Inferior parietal cortex (tissue), 1 donor: ENCODE data around the gene ZGPAT.

Source experiments
- DNase-seq: peaks from one replicate; pipeline ENCODE4 v3.0.0-alpha.2; 2016; ENCODE audit errors: extremely low spot score

ZGPAT gene

DNA sequence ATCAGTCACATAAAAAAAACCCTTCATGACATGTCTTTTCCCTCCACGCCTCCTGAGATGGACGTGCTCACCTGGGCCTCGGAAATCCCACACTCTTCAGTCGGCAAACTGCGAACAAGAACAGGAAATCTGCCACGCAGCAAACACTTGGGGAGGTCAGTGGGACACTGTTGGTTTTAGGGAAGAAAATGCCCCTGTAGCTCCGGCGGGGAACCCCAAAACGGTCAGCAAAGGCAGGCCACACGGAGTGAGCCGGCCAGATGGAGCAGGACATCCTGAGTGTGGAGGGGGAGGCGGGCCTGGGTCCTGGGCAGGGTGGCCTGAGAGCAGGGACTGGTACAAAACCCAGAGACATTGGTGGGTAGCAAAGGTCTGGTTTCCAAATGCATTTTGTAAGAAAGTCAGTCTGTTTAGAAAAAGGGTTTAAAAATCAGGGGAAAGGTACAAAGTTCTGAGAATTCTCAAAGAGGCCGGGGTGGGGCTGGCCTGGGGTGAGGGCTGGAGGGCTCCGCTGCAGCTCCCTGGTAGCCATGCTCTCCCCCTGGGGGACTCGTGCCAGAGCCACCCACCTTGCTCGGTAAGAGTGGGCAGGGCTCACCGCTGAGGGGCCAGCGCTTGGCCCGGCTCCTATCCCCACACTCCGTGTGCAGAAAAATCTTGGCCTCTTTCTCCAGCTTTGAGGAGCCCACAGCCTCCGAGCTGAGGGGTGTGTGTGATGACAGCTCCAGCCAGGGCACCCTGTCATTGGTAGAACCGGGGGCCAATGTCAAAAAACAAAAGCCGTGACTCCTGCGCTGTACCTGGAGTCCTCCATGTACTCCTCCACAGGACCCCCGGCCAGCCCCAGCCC, 37.0 kb downstream of the ZGPAT start:
- no peak for DNase-seq

DNA sequence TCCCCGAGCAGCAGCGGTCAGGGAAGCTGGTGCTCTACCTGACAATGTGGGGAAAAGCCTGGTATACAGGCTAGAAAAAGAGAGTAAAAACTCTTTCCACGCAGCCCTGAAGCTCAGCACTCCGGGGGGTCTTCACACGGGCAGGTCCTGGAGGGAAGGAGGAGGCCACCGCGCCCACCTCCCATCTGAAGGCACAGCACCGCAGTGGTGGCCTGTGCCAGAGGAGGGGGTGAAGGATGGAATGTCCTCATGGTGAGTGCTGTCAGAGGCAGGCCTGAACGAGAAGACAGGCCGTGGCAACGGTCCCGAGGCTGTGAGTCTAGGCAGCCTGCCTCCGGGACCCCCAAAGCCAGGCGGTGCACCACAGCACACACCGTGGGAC, 37.6 kb downstream of the ZGPAT start:
- DNase-seq: no peak

DNA sequence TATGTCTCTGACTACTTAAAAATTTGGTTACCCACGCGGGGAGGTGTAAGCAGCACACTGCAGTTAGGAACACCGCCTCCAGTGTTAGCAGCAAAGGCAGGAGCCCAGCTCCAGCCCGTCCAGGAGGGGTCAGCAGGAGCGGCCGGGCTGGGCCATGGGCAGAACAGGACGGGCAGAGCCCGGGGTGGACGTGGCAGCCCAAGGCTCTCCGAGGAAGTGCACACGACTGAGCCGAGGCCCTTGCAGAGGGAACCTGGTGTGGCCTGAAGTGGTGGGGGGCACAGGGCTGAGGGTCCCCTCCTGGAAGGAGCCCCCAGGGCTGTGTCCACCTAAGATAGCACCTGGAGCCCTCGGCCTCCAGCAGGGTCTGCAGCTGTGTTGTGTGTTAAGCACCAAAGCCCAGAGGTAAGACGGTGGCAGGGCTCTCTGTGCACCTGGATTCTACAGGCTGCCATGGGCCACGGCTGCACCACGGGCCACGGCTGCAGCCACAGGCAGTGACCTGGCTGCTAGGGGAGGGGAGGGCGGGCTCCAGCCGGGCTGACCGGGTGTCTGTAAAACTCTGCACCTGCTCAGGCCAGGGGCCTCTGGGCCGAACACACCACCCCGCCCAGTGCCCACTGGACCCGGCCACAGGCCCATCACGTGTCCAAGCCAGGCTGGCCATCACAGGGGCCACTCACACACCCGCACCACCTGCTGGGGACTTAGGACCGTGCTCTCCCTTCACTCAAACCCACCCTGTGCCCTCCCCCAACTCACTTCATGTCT, 38.3 kb downstream of the ZGPAT start:
- DNase-seq: no peak

DNA sequence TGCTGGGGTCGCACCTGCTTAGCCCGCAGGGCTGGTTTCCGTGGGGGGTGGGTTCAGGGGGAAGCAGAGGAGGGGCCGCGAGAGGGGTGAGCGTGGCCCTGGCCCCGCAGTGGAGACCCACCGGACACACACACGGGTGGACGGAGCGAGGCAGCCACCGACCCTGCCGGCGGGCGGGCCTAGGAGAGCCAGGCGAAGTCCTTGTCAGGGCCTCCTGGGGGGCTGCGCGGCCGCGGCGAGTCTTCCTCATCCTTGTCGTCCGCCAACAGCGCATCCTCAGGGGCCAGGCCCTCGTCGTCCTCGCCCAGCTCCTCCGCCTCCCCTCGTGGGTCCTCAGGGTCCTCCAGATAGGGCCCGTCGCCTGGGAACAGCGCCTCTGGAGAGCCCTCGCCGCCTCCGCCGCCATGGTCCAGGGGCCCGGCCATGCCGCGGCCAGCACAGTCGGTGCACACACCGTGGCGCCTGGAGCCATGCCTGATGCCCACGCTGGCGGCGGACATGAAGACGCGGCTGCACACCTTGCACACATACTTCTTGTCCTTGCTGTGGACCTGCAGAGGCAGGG, 39.0 kb downstream of the ZGPAT start:
- DNase-seq: no peak

DNA sequence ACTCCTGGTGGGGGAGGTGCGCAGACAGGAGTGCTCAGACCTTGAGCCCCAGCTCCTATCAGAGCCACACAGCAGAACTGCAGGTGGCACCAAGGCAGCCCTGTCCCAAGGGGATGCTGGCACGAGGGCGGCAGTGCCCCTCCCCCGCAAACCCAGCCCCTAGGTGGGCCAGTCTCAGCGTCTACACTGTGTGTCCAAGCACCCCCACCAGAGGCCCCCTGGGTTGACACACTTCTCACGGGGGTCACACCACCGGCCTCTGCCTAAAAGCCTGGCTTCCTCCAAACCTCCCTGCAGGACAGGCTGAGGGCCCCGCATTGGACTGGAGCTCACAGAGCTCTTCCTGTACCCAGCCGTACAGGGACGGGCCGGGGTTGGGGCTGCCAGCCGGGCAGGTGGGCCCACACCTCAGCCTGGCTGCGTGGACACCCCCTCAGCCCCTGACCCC, 39.8 kb downstream of the ZGPAT start:
- DNase-seq: no peak

DNA sequence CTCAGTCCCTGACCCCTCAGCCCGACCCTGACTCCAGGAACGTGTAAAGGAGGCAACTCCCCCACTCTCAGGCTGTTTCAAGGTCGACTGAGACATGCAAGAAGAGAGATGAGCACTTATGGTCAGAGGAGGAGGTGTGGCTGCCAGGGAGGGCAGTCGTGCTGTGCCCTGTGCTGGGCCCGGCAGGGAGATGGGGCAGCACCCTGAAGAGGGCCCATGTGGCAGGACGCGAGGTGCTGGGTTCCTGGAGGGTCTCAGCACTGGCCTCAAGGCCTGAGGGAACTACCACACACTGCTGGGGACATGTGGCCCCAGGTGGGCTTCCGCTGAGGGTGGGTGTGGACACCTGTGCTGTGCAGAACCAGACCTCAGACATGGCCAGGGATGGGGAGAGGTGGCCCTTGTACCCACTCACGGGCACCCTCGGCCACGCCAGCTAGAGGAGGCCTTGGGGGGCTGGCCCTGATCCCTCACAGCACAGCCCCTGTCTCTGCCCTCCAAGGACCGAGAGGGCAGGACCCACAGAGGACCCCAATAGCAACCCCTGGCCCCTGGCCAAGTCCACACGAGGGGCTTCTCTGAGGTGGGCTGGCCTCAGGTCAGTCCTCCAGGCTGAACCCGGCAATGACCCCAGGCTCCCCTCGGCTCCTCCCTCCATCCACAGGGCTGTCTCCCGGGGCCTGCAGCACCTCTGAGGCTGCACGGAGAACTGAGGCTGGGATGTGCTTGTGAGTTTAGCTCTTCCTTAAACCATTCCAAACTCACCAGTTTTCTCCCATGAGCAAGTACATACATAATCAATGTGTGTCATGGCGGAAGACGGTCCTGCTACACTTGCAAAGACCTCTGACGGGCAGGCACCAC, 40.5 kb downstream of the ZGPAT start:
- DNase-seq: no peak

DNA sequence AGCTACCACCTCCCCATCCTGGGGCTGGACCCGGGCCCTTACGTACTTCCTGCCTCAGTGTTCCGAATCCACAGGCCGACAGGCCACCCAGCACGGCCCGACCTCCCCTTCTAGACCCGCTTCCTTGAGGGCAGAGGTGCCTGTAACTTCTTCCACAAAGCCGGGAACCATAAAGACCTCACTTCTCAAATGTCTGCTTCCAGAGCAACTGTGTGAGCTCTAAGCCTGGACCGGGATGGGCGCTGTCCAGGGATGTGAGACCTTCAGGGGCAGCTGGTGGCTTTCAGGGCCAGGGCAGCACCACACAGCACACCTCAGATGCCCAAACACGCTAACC, 41.1 kb downstream of the ZGPAT start:
- no peak for DNase-seq

DNA sequence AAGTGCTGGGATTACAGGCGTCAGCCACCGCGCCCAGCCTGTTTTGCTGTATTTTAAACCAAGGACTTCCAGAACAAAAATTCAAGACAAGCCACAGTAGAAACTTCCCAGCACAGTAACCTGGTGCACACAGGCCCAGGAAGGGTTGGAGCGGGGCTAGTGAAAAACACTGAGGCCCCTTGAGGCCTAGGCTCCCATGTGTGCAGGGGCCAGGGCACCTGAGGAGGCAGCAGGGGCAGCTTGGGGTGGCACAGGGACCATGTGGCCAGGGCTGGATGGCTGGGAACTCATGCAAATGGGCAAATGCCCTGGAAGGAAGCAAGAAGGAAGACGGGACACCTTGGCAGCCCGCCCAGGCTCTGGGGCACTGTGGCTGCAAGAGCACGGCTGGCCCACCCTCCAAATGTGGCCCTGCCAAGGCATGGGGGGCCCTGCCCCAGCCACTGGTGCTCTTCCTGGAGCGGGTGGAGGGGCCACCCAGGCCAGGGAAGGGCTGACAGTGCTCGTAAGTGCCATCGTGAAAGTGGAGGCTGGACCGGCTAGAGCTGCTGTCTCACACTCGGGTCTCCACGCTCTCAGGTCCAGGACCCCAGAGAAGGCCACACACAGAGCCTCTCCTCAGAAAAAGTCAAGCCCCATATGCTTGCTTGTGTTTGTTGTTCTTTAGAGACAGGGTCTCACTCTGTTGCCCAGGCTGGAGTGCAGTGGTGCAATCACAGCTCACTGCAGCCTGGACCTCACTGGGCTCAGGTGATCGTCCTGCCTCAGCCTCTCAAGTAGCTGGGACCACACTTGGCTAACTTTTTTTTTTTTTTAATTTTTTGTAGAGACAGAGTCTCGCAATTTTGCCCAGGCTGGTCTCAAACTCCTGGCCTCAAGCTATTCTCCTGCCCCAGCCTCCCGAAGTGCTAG, 42.0 kb downstream of the ZGPAT start:
- no peak for DNase-seq

DNA sequence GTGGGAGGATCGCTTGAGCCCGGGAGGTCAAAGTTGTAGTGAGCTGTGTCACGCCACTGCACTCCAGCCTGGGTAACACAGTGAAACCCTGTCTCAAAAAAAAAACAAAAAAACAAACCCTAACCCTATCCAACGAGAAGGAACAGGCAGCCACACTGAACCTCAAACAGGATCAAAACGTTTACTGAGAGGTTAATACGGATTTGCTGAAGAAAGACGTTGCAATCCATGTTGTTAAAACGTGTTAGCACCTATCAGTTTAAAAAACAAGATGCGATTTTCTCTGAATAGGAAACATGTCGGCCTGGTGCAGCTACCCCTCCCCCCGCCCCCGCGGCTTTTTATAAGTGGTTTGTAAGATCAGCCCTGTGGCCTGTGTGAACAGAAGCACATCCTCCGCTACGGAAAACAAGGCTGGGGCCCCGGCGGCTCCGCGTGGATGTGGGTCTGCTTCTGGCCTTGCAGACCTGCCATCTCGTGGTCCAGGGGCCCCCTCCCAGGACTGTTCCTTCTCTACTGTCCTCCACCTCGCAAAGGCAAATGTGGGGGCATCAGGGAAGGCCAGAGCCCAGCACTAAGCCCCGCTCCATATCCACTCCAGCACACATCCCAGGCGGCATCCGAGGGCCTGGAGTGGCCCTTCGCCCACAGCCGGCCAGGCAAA, 43.1 kb downstream of the ZGPAT start:
- no peak for DNase-seq

DNA sequence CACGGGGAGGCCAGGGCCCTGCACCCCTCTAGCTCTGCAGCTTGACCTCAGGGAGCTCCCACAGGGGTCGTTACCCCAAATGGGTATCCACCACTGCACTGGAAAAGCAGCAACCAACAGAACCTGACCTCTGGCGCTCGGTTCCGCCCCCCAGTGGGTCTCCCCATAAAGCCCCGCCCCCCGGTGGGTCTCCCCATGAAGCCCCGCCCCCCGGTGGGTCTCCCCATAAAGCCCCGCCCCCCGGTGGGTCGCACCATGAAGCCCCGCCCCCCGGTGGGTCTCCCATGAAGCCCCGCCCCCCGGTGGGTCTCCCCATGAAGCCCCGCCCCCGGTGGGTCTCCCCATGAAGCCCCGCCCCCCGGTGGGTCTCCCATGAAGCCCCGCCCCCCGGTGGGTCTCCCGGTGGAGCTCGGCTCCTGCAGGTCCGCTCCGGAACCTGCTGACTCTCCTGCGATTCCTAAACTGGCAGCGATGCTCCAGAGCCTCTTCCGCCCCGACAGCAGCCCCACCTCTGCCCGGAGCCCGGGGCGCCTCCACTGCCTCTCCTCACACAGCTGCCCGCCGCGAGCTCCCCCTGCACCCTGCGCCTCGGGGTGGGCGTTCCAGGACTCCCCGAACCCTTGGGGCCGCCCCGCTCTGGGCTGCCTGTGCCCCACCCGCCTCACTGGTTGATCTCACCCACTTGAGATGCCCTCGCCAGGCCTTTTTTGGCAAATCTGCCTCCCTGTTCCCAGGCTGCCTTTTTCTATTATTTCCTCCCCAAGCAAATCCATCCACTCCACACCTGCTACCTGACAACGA, 43.8 kb downstream of the ZGPAT start:
- DNase-seq: no peak

DNA sequence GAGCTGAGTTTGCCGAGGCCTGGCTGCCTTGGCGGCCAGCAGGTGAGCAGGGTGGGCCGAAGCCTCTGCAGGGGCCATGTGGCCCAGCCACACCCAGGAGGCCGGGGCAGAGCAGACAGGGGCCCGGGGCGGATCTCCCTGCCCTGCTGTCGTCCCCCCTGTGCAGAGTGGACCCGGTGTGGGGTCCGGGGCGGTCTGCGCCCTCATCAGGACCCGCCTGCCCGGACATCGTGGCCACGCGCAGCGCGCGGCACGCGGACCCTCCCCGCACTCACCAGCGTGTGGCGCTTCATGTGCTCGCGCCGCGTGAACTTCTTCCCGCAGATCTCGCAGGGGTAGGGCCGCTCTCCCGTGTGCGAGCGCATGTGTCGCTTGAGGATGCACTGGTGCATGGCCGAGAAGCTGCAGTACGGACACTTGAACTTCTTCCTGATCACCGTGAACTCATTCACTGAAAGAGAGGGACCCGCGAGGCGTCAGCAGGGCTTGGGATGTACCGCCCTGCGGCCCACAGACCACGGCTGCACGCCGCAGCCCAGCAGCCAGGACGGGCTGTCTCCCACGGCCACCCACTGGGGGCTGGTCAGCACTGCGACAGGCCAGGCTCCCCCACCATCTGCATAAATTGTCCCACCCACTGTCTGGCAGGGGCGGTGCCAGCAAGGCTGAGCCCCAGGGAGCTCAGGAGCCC, 44.7 kb downstream of the ZGPAT start:
- no peak for DNase-seq

DNA sequence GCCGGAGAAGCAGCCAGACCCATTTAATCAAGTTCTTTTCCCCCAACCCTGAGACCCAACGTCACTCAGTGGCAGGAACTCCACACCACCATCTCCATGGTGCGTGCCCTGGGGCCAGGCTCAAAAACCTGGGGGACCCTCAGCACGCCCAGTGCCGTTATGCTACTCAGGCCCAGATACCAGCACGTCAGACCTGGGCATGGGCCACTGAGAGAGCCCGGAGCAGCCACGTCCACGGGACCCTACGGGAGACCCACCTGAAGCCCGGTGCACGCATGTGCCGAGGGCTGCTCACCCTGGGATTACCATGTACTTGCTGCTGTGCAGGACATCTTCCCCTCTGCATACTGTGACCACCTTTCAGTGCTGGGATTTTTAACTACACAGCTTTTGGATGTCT, 45.5 kb downstream of the ZGPAT start:
- no peak for DNase-seq

DNA sequence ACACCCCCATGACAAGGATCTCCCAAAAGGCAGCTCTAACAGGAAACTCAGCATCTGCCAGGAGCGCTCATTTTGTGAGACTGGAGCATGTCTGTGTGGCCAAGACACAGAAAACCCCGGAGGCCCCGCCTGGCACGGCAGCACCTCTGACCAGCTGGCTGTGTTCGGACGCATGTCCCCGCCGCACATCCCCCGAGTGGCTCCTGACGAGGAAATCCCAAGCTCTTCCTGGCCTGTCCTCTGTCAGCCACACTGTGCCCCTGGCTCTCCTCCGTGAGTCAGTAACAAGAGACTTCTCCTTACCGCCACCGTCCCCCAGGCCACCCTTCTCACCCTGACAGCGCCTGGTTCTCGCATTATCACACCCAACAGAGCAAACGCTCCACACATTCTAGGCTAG, 46.2 kb downstream of the ZGPAT start:
- DNase-seq: no peak

DNA sequence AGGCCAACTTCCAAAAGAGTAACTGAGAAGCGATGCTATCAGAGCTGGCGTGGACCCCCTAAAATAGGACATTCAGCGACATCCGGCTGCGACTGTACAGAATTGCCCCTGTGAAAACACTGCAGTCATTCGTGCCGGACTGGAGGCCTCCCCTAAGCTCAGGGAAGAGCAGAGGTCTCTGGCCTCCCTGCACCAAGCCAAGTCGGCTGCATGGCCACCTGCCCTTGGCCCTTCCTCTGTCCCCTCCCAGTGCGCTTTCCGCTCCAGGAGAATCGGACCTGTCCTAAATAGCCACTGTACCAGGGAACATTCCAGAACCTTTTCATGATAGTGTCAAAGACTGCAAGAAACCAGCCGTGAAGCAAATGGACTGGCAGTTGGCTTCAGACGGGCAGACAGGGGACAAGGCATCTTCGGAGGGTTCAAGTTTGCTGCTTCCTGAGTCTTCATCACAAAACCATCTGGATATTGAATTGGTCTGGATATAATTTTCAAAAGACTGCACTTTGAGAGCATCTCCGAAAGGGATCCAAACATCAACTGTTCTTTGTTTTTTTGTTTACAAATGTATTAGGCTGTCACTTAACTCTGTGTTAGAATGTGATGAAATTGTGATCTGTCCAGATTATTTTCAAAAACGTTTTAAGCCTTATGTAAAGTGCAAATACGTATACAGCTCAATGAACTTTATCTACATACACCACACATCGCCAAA, 48.3 kb downstream of the ZGPAT start:
- DNase-seq: no peak

DNA sequence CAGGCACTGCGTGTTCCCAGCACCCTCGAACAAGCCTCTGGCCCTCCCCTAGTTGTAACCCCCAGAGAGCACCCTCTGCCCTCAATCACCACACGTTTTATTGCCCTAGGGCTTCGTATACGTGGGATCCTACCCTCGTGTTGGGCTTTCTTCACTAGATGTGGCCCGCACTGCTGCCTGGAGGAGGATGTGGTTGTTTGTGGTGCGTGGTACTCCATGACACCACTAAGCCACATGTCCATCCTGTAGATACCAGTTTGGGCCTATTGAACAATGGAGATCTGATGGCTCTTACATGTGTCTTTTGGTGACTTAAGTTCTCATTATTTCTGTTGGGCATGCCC, 48.8 kb downstream of the ZGPAT start:
- DNase-seq: no peak

DNA sequence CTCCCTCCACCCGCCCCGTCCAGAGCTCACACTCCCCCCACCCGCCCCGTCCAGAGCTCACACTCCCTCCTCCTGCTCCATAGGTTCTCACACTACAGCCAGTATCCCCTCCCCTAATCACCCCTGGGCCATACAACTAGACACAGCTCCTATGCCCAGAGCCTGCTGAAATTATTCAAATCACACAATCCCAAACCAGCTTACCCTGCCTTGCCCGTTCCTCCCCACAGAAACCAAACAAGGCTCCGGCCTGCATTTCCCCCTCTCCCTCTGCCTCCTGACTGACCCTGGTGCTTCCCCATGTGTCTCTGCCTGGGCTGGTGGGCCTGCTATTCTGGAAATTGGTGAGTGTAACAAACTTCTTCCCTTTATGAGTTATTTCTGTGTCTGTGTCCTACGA, 50.3 kb downstream of the ZGPAT start:
- no peak for DNase-seq

DNA sequence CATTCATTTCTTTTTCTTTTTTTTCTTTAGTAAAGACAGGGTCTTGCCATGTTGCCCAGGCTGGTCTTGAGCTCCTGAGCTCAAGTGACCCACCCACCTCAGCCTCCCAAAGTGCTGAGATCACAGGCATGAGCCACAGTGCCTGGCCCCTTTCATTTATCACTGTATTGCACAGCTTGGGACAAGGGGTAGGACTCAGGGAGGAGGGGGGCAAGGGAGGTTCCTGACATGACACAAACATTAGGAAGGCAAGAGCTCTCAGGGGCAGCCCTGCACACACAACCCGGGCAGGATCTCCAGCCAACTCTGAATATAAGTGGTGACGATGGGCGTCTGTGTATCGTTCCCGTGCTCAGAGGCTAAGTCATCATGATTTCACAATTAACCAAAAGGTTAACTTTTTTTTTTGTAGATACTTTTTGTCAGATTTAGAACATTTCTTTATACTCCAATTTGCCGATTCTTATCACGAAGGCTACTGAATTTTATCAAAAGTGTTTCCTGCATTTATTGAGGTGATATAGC, 51.6 kb downstream of the ZGPAT start:
- no peak for DNase-seq
